ENCODE measurements around the gene REEP1. TPM values are rescaled to one million over a fixed set of nuclear protein-coding genes. Genes with fewer than 3 reads are reported as not detected.
A peak's percentile ranks its signal among the peaks of the same experiment; 100 is the strongest.

The REEP1 gene
- total and polyA plus RNA-seq, 2 of the 13 experiments (the other 11 are each of a cell fraction or from before 2014, with no cell fraction given), result 0.27 TPM; not detected in 1

- TF ChIP-seq ZNF230 (CRISPR knock-in tag; IDR thresholded peaks at IDR 0.05), result no peak
- TF ChIP-seq ZNF432 (CRISPR knock-in tag; IDR thresholded peaks at IDR 0.05; ENCODE audit: borderline replicate concordance), result no peak
- TF ChIP-seq ZNF263 (CRISPR knock-in tag; IDR thresholded peaks at IDR 0.05), result no peak
- 0 out of 2 replicates have a peak, but pooled peaks have one; percentile 5 for TF ChIP-seq MXD1 (CRISPR knock-in tag; IDR thresholded peaks at IDR 0.05)
- TF ChIP-seq ZNF891 (CRISPR knock-in tag; IDR thresholded peaks at IDR 0.05), result no peak
- TF ChIP-seq ZNF451 (CRISPR knock-in tag; IDR thresholded peaks at IDR 0.05), result 0 out of 2 replicates have a peak, but pooled peaks have one; percentile 6
- TF ChIP-seq MED13 (CRISPR knock-in tag; IDR thresholded peaks at IDR 0.05), result no peak
- TF ChIP-seq CENPBD1 (CRISPR knock-in tag; IDR thresholded peaks at IDR 0.05; ENCODE audit: borderline replicate concordance, low read depth), result no peak
- no peak; the same call in 1 of the 2 replicates for TF ChIP-seq ZNF276 (CRISPR knock-in tag; IDR thresholded peaks at IDR 0.05; ENCODE audit: low read depth)
- no peak for TF ChIP-seq THAP11 (CRISPR knock-in tag; IDR thresholded peaks at IDR 0.05)
- no peak for TF ChIP-seq KLF12 (CRISPR knock-in tag; IDR thresholded peaks at IDR 0.05; ENCODE audit: borderline replicate concordance)
- peak; percentile 2; the same call in 1 of the 2 replicates for TF ChIP-seq HDAC2 (CRISPR knock-in tag; IDR thresholded peaks at IDR 0.05)
- no peak for TF ChIP-seq RAD51 (IDR thresholded peaks at IDR 0.05; ENCODE audit: borderline replicate concordance)
- TF ChIP-seq ZNF780A (CRISPR knock-in tag; IDR thresholded peaks at IDR 0.05), result peak; percentile 38; the same call in 1 of the 2 replicates
- no peak for TF ChIP-seq ZNF7 (CRISPR knock-in tag; IDR thresholded peaks at IDR 0.05)
- no peak for TF ChIP-seq ZNF773 (CRISPR knock-in tag; IDR thresholded peaks at IDR 0.05; ENCODE audit: borderline replicate concordance)
- no peak for TF ChIP-seq POLR2G (IDR thresholded peaks at IDR 0.05; ENCODE audit: low read depth, low read length)
- peak; percentile 22; the same call in 1 of the 2 replicates for TF ChIP-seq ZNF543 (CRISPR knock-in tag; IDR thresholded peaks at IDR 0.05)
- no peak for TF ChIP-seq SMARCE1 (IDR thresholded peaks at IDR 0.05; ENCODE audit: borderline replicate concordance)
- TF ChIP-seq ATRX (CRISPR knock-in tag; IDR thresholded peaks at IDR 0.05; ENCODE audit: borderline replicate concordance), result no peak
- no peak for TF ChIP-seq GTF2F1 (IDR thresholded peaks at IDR 0.05; ENCODE audit: low read length)
- no peak for TF ChIP-seq ZNF883 (CRISPR knock-in tag; IDR thresholded peaks at IDR 0.05; ENCODE audit: not compliant biosample characterization)
- TF ChIP-seq ZFP82 (CRISPR knock-in tag; IDR thresholded peaks at IDR 0.05; ENCODE audit: borderline replicate concordance), result peak; percentile 58; the same call in 1 of the 2 replicates
- no peak for TF ChIP-seq WIZ (CRISPR knock-in tag; IDR thresholded peaks at IDR 0.05)
- TF ChIP-seq NR2F6 (IDR thresholded peaks at IDR 0.05), result 0 out of 2 replicates have a peak, but pooled peaks have one; percentile 2
- TF ChIP-seq NR2F6 (CRISPR knock-in tag; IDR thresholded peaks at IDR 0.05), result no peak; the same call in 1 of the 2 replicates
- TF ChIP-seq PATZ1 (CRISPR knock-in tag; IDR thresholded peaks at IDR 0.05), result no peak; the same call in 1 of the 2 replicates
Measured at GRCh38 chr2:86195808-86196387, 141.5 kb downstream of the REEP1 start (continued).
